DOHH2 (cell line): Measurements from ENCODE around the gene PSME2.

Experiments used
- H3F3A ChIP-seq: fragments of 200-600 bp; sonication (generic), shearing (Covaris generic); 2 replicates; pipeline ENCODE4 v1.6.0; 2016; ENCODE audit warnings: antibody characterized with exemption, mild to moderate bottlenecking; ENCODE audit not compliant: control insufficient read depth, insufficient read depth
- H3K27ac ChIP-seq: fragments of 200-600 bp; sonication (generic); 2 replicates; pipeline ENCODE4 v1.5.1; 2014; ENCODE audit warnings: low read depth, mild to moderate bottlenecking, low read length, moderate library complexity
- H3K27me3 ChIP-seq: fragments of 200-600 bp; sonication (generic); 2 replicates; pipeline ENCODE4 v1.6.1; 2014; ENCODE audit warnings: mild to moderate bottlenecking, low read length, mixed read lengths; ENCODE audit not compliant: control insufficient read depth
- H3K36me3 ChIP-seq: fragments of 200-600 bp; sonication (generic); 2 replicates; pipeline ENCODE4 v1.6.1; 2014; ENCODE audit warnings: mild to moderate bottlenecking, low read length, moderate library complexity, mixed read lengths; ENCODE audit not compliant: control insufficient read depth
- H3K4me1 ChIP-seq: fragments of 200-600 bp; sonication (generic); 2 replicates; pipeline ENCODE4 v1.6.1; 2014; ENCODE audit warnings: mild to moderate bottlenecking, low read length, mixed read lengths; ENCODE audit not compliant: control insufficient read depth
- H3K4me2 ChIP-seq: fragments of 200-600 bp; sonication (generic); 2 replicates; pipeline ENCODE4 v1.6.0; 2014; ENCODE audit warnings: mild to moderate bottlenecking, low read length, moderate library complexity
- H3K4me3 ChIP-seq: fragments of 200-600 bp; sonication (generic); 2 replicates; pipeline ENCODE4 v1.5.1; 2014; ENCODE audit warnings: mild to moderate bottlenecking, low read length, mixed read lengths
- H3K79me2 ChIP-seq: fragments of 200-600 bp; sonication (generic); 2 replicates; pipeline ENCODE4 v1.6.1; 2014; ENCODE audit warnings: mild to moderate bottlenecking, low read length, mixed read lengths; ENCODE audit not compliant: control insufficient read depth
- H3K9me2 ChIP-seq: fragments of 200-600 bp; sonication (generic); replicated peaks from 2 replicates; pipeline ENCODE4 v1.6.1; 2014; ENCODE audit warnings: mild to moderate bottlenecking, low read length, mixed read lengths; ENCODE audit not compliant: control insufficient read depth
- H3K9me3 ChIP-seq: fragments of 200-600 bp; sonication (generic); 2 replicates; pipeline ENCODE4 v1.6.1; 2014; ENCODE audit warnings: antibody characterized with exemption, low read length, mixed read lengths; ENCODE audit not compliant: control insufficient read depth, insufficient read depth
- H4K20me1 ChIP-seq: fragments of 200-600 bp; sonication (generic); 2 replicates; pipeline ENCODE4 v1.6.0; 2014; ENCODE audit warnings: low read depth, mild to moderate bottlenecking, antibody characterized with exemption, low read length, moderate library complexity; ENCODE audit not compliant: control insufficient read depth, insufficient read depth
- CTCF ChIP-seq: fragments of 200-600 bp; sonication (generic); IDR thresholded peaks from one replicate; pipeline ENCODE4 v1.5.1; 2014; ENCODE audit warnings: antibody characterized with exemption, mild to moderate bottlenecking, low read depth, low read length; ENCODE audit not compliant: poor library complexity, severe bottlenecking
- EZH2phosphoT487 ChIP-seq: fragments of 200-600 bp; sonication (generic); IDR thresholded peaks from 2 replicates; pipeline ENCODE4 v1.6.1; 2017; ENCODE audit warnings: borderline replicate concordance, mild to moderate bottlenecking, antibody characterized with exemption, low read length, moderate library complexity, mixed read lengths

The PSME2 gene

GRCh38 chr14:24117179-24117578 is 29.2 kb downstream of the PSME2 start:
- H3K36me3 ChIP-seq, result peaks cover 62% of the 10 kb centered on the region

GRCh38 chr14:24116128-24116814 is 30.1 kb downstream of the PSME2 start:
- Histone ChIP-seq H3K9me2 (no peaks in the 10 kb centered on the region), H3K4me2 (peak overlapping the region; percentile 83), H3K4me1 (peaks cover 14% of the 10 kb centered on the region), H3K27me3 (no peaks in the 10 kb centered on the region), H3K79me2 (peaks cover 24% of the 10 kb centered on the region), H3K9me3 (no peaks in the 10 kb centered on the region), H4K20me1 (peaks cover 4% of the 10 kb centered on the region; the same call in 1 of the 2 replicates), H3K4me3 (peak overlapping the region; percentile 93), H3F3A (peaks cover 5% of the 10 kb centered on the region; the same call in 1 of the 2 replicates), H3K36me3 (peaks cover 56% of the 10 kb centered on the region), H3K27ac (no peak overlapping the region)
- TF ChIP-seq EZH2phosphoT487 (no peak), CTCF (no peak)

More at GRCh38 chr14:24117179-24117578, 29.2 kb downstream of the PSME2 start:
- no peak overlapping the region for H3K27ac ChIP-seq
- peaks cover 24% of the 10 kb centered on the region for H3K79me2 ChIP-seq
- no peaks in the 10 kb centered on the region for H3K27me3 ChIP-seq
- no peaks in the 10 kb centered on the region for H3K9me3 ChIP-seq
- peaks cover 4% of the 10 kb centered on the region; the same call in 1 of the 2 replicates for H4K20me1 ChIP-seq
- H3F3A ChIP-seq, result peaks cover 9% of the 10 kb centered on the region
- H3K9me2 ChIP-seq, result no peaks in the 10 kb centered on the region
- TF ChIP-seq CTCF, result no peak
- TF ChIP-seq EZH2phosphoT487, result no peak
- no peak overlapping the region for H3K4me2 ChIP-seq
- no peak overlapping the region for H3K4me3 ChIP-seq
- peaks cover 14% of the 10 kb centered on the region for H3K4me1 ChIP-seq

- peak overlapping the region; percentile 93 for H3K4me3 ChIP-seq
- peak overlapping the region; percentile 90; the same call in 1 of the 2 replicates for H3K27ac ChIP-seq
- TF ChIP-seq EZH2phosphoT487, result no peak
- no peak for TF ChIP-seq CTCF
- peaks cover 4% of the 10 kb centered on the region; the same call in 1 of the 2 replicates for H4K20me1 ChIP-seq
- H3K79me2 ChIP-seq, result peaks cover 24% of the 10 kb centered on the region
- H3F3A ChIP-seq, result peaks cover 9% of the 10 kb centered on the region; the same call in 1 of the 2 replicates
- H3K27me3 ChIP-seq, result no peaks in the 10 kb centered on the region
- H3K36me3 ChIP-seq, result peaks cover 50% of the 10 kb centered on the region
- H3K4me2 ChIP-seq, result peak overlapping the region; percentile 83
- peaks cover 18% of the 10 kb centered on the region for H3K4me1 ChIP-seq
- no peaks in the 10 kb centered on the region for H3K9me2 ChIP-seq
- H3K9me3 ChIP-seq, result no peaks in the 10 kb centered on the region
Measured at GRCh38 chr14:24115422-24116127, 30.8 kb downstream of the PSME2 start.
